Stimulated activated CD4-positive, alpha-beta T cell treated with anti-CD3 and anti-CD28 coated beads, Interleukin-15, amount 100 ng/mL, for 1 hour (primary cell): Measurements from ENCODE around the gene ASIC4.

Experiments
- DNase-seq, 2 donors: peaks; one replicate each; pipeline ENCODE4 v3.0.0-alpha.2; 2020; ENCODE audit warnings: low read depth in 1 of 2, low spot score in 1 of 2

ASIC4 gene

DNA sequence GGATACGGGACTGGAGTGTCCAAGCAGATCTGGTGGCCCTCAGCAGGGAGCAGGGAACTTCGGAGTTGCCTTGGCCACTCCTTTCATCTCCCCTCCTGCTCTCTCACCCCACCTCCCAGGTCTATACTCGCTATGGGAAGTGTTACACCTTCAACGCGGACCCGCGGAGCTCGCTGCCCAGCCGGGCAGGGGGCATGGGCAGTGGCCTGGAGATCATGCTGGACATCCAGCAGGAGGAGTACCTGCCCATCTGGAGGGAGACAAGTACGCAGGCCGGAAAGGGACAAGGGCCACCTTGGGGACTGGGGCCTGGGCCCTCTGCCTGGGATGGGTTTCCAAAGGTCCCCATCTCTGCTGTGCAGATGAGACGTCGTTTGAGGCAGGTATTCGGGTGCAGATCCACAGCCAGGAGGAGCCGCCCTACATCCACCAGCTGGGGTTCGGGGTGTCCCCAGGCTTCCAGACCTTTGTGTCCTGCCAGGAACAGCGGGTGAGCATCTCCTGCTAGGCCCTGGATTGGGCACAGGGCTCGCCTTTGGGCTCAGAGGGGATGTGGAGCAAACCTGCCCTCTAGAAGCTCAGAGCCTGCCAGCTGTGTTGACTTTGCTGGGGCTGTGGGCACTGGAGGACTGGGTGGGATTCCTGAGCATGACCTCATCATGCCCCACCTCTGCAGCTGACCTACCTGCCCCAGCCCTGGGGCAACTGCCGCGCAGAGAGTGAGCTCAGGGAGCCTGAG lies 17.5 kb downstream of the ASIC4 start:
- DNase-seq: no peak

GRCh38 chr2:219532378-219532649 lies 18.0 kb downstream of the ASIC4 start:
- DNase-seq: no peak

- no peak for DNase-seq
Observed at GRCh38 chr2:219533930-219534661, 19.8 kb downstream of the ASIC4 start.

DNA sequence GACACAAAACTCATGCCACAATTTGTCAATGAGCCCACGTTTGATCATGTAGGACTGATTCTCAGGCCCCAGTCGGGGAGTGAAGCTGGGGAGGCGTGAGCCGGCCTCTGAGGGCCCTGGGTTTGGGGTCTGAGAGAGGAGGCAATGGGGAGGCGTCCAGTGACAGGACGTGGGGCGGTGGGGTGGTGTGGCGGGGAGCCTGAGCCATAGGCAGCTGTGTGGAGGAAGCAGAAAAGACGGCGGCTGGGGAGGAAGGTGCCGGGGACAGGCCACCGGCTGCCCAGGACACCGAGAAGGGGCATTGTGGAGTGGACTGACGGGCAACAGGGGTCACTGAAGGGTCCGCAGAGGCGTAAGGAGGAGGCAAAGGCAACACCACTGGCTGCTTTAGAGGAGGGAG lies 22.1 kb downstream of the ASIC4 start:
- DNase-seq: no peak

DNA sequence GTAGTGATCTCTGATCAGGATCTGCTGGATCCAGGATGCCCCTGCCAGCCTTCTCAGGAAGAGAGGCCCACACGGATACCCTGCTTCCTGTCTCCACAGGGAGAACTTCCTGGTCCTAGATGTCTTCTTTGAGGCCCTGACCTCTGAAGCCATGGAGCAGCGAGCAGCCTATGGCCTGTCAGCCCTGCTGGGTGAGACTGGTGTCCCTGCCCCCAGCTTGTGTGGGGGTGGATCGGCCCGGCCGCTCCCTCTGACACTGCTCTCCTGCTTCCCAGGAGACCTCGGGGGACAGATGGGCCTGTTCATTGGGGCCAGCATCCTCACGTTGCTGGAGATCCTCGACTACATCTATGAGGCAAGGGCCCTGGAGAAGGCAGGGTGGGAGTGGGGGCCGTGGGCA lies 22.7 kb downstream of the ASIC4 start:
- DNase-seq: no peak

DNA sequence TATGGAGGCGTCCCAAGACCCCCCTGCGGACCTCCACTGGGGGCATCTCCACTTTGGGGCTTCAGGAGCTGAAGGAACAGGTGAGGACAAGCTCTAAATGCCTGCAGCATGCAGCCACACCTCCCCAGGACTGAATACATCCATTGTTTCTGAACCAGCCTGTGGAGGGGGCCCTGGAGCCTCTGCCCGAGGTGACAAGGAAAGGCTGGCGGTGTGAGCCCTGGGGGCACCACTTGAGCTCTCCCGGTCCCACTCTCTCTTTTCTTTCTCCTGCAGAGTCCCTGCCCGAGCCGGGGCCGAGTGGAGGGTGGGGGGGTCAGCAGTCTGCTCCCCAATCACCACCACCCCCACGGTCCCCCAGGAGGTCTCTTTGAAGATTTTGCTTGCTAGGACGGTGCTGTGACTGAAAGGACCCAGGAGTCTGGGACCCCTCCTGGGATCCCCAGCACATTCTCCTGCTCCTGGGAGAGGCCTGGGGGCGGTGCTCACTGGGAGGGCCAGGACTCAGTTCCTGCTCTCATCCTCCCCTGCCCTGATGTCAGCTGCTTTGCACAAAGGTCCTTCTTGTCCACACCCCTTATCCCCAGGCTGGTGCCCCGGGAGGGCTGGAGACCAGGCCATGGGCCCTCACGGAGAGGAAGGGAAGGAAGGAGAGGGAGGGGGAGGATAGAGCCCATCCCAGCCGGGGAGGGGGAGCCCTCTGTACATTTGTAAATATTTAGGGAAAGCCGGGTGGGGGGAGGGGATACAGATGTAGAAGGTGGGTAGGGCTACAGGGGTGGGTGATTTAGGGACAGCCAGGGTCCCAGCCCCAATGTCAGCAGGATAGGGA lies 23.6 kb downstream of the ASIC4 start:
- DNase-seq: no peak

DNA sequence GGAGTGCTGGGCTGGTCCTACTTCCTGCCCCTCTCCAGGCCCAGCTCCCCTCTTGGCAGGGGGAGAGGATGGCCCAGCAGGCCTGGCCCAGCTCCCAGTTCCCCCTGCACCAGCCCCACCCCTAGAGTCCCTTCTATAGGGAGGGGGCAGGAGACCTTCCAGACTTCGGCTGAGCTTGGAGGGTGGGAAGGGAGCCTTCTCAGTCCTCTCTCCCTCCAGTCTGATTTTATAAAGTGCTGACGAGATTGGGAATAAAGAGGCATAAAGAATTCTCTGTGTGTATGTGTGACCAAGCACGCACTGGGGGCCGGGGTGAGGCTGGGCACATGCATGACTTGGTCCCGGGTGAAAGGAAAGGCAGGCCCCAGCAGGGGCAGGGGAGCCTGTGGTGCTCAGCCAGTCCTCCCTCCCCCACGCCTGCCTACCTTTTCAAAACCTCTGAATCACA lies 24.2 kb downstream of the ASIC4 start:
- no peak for DNase-seq

DNA sequence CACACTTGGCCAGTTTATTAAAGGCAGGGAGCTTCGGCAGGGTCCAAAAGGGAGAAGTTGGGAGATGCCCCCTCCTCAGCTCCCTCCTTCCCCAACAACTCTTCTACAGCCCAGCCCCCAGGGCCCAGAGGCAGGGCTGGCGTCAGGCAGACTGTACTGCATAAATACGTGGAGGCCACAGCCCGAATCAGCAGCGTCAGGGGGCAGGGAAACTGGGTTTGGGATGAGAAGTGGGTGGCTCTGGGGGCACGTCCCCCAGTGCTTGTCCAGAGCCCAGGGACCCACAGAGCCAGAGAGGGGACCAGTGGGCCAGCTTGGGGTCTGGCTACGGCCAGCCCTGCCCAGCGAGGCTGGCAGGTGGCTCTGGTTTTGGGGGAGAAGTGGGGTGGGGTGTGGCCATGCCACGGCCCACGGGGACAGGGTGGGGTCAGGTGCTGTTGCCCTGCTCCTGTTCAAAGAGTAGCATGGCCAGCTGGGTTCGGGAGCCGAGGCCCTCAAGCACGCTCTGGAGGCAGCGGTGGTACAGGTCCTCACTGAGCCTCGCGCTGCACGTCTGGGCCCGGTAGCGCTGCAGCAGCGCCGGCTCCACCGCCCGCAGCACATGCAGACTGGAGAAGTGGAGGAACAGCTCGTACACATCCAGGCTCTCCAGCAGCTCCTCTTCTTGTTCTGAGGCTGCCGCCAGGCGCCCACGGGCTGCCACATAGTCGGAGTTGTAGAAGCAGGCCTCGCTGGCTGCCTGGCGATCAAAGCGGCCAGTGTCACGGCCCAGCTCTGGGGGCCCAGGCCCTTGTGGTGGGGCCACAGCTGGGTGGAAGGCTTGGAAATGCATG lies 24.9 kb downstream of the ASIC4 start:
- DNase-seq: no peak

GRCh38 chr2:219539926-219540678 lies 25.8 kb downstream of the ASIC4 start:
- no peak for DNase-seq

DNA sequence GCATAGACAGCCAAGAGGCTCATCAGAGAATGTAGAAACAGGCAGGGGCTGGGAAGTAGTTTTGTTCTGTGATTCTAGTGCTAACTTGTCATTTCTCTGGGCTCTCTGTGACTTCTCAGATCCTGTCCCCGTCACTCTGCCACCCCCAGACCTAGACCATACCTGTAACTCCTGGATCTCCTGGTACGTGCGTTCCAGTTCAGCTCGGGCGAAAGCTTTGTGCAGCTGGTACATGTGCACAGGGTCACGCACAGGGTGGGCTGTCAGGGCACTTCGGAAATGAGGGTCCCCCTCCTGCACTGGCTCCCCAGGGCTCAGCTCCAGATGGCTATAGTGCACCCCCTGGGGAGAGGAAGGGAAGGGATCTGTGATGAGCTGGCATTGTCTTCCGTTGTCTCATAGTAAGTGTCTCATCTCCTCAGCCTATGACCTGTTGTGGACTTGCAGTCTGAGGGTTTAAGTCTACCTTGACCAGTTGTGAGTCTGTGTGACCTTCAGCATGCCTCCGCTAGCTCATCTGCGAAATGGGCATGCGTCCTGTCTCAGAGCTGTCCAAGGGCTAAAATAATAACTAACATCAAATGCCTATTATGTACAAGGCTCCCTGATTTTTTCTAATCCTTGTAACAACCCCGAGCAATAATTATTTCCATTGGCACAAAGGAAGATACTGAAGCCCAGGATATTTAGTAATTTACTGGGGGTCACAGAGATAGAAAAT lies 26.7 kb downstream of the ASIC4 start:
- DNase-seq: no peak

DNA sequence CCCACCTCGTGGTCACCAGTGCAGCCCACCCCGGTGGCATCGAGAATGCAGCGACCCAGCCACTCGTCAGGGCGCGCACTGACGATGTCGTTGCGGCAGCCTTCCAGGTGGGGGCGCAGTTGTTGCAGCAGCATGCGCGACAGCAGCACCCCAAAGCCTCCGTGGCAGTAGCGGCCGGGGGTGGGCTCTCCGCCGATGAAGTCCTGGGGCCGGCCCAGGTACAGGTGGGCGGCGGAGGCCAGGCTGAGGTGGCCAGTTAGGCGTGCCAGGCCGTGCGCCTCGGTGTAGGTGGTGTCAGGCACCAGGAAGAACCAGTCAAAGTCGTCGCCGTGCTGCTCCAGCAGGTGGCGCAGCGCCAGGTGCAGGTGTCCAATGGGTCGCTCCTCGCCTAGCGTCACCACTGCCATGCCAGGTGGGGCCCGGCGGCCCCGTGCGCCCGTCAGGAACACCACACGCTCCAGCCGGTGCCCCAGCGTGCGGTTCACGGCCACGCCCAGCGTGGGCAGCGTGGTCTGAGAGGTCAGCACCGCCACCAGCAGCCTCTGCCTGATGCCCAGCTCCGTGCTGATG lies 27.4 kb downstream of the ASIC4 start:
- peak; percentile 78 to 83 for DNase-seq

- no peak for DNase-seq
Observed at GRCh38 chr2:219542931-219543595, 28.8 kb downstream of the ASIC4 start.

GRCh38 chr2:219543596-219544358 lies 29.5 kb downstream of the ASIC4 start, which contains the start of the genes CHPF and TMEM198:
TSS of gene CHPF (minus strand) at chr2:219543809. CDS start at chr2:219543538, 271 bp downstream.
TSS of gene TMEM198 (plus strand) at chr2:219544028. CDS start at chr2:219544728, 700 bp downstream.
- peak; percentile 81 to 87 for DNase-seq

- DNase-seq: no peak
Observed at GRCh38 chr2:219544567-219544966, 30.3 kb downstream of the ASIC4 start.

GRCh38 chr2:219545295-219545942 lies 31.1 kb downstream of the ASIC4 start:
- DNase-seq: no peak

DNA sequence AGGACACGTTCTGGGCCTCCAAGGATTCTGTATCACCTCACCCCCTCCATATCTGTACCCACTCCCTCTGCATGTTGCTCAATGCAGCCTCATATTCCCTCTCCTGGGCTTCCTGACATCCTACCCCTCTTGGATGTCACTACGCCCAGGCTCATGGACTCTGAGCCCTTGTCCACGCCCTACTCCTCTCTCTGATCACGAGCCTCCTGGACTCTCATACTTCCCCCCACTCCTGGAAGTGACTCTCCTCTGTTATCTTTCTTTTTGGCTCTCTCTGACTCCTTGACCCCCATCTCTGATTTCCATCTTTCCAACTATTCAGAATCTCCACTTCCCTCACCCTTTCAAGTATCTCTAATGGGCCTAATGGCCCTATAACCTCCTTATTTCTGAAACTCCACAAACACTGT lies 31.7 kb downstream of the ASIC4 start:
- no peak for DNase-seq

- DNase-seq: no peak
Observed at GRCh38 chr2:219547621-219548020, 33.3 kb downstream of the ASIC4 start.
